G401 (cell line): ENCODE results near the gene SELENOS. TPM values are rescaled to one million over a fixed set of nuclear protein-coding genes. Genes with fewer than 3 reads are reported as not detected.
A peak's percentile ranks its signal among the peaks of the same experiment; 100 is the strongest.
"Not testable (repeated sequence)": the region's sequence is repeated elsewhere in the genome, so short reads cannot be mapped to it uniquely, and the experiment has no call there.

Experiments
- DNase-seq: peaks from one replicate; pipeline ENCODE4 v3.0.0-alpha.2; 2015; ENCODE audit warnings: low spot score
- in situ Hi-C: cut with HindIII; loops from 2 replicates; pipeline ENCODE4 v1.10.0; 2016; ENCODE audit warnings: low sequenced_read_pairs, mixed read lengths
- total RNA-seq: library from RNA; depleted of rRNA; stranded (reverse); fragments of >200 nt; shearing (Covaris generic); gene quantifications from 2 replicates; pipeline ENCODE4 v1.2.3, GENCODE V29; 2014

SELENOS gene
- total RNA-seq, 1 experiment from 2014 or later, result 61.7 TPM

GRCh38 chr15:101287342-101287741 is 10.1 kb upstream of the SELENOS start:
- in situ Hi-C loops, DNase-seq: not testable (repeated sequence)

DNA sequence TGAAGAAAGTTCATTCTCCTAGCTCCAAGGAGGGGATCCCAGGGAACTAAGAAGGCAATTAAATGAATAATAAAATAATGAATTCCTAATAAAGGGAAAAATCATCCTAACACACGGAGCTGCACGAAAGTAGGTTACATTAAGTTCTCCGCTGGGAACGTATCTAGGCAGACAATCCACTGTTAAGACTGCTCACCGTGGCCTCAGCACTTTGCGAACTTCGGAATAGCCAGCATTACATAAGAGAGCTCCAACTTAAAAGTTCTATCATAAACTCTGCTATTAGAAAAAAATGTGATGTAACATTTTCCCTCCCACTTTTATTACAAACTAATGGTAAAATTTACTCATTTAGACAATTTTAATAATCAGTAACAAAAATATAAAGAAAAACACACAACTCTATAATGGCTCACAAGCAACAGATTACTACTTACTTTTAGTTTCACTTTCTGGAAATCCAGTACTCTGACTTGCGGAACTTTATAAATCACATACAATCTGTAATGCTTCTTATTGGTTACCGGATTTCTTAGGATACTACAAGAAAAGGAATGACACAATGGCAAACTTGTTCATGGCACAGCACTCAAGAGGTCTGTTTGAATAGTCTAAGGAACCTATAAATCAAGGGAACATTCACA is 9.3 kb upstream of the SELENOS start:
- no peak for DNase-seq
- in situ Hi-C loops, result no loop called here

GRCh38 chr15:101283931-101284330 is 6.6 kb upstream of the SELENOS start:
- in situ Hi-C loops, result no loop called here

DNA sequence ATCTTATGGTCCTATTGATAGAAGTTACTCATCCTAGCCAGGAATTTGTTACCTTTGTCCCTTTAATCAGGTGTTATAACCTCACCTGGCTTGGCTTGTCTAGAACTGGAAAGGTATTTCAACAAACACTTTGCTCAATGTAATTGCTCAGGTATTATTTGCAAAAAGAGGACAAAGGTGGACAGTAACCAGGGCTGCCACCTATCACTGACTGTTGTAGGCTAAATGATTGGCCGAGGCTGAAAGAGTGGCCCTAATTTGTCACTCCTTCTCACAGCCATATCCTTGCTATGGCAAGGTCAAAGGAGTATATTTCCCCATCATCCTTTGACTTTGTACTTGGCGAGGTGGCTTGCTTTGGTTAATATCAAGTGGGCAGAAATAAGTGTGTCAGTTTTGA is 2.7 kb upstream of the SELENOS start:
- no peak for DNase-seq
- in situ Hi-C loops, result no loop called here

More at GRCh38 chr15:101283931-101284330, 6.6 kb upstream of the SELENOS start:
- no peak for DNase-seq

DNA sequence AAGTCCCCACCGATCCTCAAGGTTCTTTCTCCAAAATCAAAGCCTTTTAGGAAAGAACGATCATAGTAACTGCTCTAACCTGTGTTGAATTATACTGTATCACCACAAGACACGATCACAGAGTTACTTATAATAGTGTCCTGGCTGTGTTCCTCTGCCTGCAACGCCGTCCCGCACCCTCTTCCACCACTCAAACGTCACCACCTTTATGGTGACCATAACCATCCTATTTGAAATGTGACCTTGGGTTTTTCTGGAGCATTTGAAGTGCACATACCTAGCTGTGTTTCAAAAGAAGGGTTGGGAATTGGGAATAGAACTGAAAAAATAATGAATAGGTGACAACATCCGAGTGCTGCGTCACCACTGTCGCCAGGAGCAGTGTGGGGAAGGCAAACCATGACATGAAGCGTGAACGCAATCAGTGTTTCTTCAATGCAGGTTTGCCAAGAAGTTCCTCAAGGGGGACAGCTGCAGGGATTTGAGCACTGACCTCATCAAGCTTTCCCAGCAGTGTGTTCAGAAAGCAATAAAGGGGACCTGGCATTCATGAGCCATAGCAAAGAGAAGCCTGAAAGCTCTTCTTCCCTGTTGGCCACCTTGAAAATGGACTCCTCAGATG is 769 bp upstream of the SELENOS start:
- no peak for DNase-seq
- in situ Hi-C loops, result no loop called here

DNA sequence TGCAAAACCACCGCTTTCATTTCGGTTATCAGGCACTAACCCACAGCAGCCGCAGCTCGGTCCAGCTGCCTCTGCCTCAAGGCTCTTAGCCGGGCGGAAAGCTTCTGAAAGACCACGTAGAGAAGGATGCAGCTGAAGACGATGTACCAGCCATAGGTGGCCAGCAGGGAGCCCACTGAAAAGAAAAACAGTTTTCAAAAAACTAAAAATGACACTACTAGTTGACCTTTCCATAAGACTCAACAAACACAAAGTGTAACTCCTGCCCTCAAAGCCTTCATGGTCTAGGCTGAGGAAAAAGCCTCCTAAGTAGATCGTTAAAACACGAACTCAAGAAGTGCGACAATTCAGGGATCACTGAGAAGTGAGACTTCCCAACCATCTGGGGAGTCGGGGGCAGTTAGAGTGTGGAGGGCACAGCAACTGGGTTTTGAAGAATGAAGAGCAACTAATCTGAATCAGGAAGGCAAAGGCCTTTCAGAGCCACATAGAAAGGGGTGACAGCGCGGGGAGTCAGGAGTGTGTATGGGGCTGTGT is 716 bp downstream of the SELENOS start:
- no peak for DNase-seq
- in situ Hi-C loops, result no loop called here

DNA sequence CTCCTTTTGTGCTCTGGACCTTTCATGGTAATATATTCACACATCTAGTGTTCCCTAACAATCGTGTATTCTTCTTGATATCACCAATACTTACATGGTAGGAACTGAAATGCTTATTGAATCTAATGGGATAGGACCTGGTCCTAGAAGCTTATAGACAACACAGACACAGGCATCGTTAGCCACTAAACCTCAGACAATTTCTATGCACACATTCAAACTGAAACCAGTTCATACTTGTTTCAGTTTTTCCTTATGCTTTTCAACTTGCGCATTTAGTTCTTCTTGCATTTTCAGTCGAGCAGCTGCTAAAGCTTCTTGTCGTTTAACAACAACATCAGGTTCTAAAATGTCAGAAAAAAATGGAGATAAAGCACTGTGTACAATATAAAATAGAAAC is 2.3 kb downstream of the SELENOS start:
- no peak for DNase-seq

GRCh38 chr15:101273534-101273933 is 3.8 kb downstream of the SELENOS start:
- in situ Hi-C loops, result no loop called here
- no peak for DNase-seq

More for the DNA sequence above, 2.3 kb downstream of the SELENOS start:
- in situ Hi-C loops, result no loop called here

- in situ Hi-C loops, result no loop called here
- DNase-seq, result no peak
Measured at GRCh38 chr15:101272584-101272983, 4.7 kb downstream of the SELENOS start.

DNA sequence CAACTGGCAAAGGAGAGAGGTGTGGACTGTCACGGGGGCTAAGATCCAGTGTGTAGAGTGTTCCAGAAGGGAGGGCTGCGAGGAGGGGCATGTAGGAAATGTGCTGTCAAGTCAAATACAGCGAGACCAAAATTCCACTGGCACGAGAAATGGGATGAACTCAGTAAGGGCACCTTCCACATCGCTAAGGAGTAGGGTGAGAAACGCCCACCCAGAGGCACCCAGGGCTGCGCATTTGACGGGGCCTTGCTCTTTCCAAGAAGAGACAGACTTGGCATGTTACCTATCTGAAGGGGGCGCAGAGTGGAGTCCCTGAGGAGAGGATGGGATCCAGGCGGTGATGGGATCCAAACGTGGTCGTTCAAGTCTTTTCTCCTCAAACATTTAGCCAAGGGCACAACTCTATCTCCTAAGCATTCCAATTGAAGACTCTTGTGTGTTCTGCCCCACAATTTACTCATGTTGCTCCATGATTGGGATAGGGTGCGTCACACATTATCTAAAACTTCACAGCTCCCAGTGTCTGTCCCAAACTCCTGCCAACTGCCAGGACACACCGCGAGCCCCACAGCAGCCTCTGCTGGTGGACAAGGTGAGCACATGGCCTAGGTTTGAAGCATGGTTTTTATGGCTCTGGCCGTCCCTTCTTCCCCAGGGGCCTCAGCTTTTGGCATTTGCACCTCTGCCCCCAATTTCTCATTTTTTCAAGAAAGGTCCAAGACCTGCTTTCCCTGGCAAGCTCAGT is 7.6 kb downstream of the SELENOS start:
- no peak for DNase-seq
- in situ Hi-C loops, result no loop called here

DNA sequence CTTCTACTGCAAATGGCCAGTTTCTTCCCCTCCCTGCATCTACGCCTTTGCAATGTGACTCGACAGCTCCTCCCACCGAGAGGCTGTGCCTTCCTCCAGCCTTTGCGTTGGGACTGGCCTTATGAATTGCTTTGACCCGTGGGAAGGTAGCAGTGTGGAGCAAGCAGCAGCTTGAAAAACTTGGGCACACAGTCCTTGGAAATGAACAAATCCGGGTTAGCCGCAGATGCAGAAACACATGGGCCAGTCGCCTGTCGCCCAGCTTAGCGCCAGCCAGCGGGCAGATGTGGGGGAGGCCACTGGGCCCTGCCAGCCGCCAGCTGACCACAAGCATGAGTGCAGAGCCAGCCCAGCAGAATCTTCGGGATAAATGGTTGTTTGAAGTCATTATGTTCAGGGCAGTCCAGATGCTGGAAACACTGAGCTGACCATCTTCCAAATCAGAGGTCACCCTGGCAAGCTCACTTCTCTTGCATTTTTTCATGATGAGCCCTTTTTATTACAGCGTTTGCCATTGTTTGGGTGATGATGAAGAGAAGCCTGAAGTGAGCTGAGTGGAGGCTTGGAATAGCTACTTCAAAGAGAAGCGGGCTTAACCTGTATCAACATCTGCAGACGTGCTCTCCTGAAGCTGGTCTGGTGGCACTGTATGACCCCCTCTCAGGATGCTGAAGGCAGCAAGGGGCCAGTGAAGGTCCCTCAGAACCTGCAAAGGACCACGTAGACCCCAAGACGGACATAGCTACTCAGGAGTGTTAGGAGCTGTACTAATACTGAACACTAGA is 9.8 kb downstream of the SELENOS start:
- in situ Hi-C loops, result no loop called here
- DNase-seq, result no peak

- DNase-seq, result no peak
- in situ Hi-C loops, result no loop called here
Measured at GRCh38 chr15:101266787-101267186, 10.5 kb downstream of the SELENOS start.

GRCh38 chr15:101266034-101266433 is 11.3 kb downstream of the SELENOS start:
- no peak for DNase-seq
- in situ Hi-C loops, result no loop called here

GRCh38 chr15:101264911-101265641 is 12.2 kb downstream of the SELENOS start:
- no peak for DNase-seq
- in situ Hi-C loops, result no loop called here

DNA sequence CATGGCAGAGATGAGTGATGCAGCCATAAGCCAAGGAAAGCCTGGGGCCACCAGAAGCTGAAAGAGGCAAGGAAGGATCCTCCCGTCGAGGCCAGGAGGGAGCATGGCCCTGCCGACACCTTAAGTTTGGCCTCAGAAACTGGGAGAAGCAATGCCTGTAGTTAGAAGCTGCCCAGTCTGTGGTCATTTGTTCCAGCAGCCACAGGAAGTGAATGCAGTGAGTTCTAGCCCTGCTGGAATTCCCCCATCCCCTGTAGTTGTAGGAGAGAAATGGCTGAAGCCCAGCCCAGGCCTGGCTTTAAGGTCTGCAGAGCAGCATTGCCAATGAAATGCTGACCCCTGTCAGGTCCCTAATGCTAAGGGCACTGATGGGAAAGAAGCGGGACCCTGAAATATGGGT is 13.3 kb downstream of the SELENOS start:
- DNase-seq, result no peak
- in situ Hi-C loops, result no loop called here

GRCh38 chr15:101262551-101262950 is 14.7 kb downstream of the SELENOS start:
- DNase-seq, result no peak
- in situ Hi-C loops, result no loop called here

DNA sequence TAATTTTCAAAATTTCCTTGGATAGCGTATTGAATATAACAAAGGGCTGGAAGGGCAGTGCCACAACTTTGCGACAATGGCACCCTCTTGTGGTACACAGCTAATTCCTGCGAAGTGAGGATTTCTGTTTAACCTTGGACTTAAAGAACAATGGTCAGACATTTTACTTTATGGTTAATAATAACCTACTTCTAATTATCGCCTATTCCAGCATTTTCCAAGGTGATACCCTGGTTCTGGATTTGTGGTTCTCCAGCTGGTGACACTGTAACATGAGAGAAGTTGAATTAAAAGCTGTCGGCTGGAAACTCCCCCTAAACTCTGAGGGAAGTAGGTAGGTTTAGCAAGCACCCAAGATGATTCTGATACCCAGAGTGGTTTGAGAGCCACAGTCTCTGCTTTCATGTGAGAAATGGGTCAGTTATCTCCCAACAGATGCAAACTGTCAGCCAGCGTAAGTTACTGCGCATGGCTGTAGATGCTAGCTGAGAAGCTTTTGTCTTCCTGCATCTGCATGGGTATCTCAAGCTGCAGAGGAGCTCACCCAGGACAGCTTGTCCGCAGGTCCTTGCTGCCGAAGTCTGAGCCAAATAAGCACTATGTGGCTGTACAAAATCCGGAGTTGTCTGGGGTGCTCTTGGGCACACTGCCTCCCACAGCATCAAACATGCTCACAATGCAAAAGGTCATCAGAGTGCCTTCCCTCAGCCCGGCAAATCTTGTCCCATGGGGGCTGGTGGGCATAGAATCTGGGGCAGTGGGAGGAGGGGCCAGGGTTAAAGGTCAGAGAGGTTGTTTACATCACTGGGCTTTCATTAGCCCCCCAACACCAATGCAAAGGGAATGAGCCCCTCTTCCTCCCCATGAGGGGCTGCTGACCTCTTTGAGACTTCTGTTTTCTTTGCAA is 18.8 kb downstream of the SELENOS start:
- DNase-seq, result peak; percentile 79
- in situ Hi-C loops, result no loop called here

GRCh38 chr15:101256757-101257156 is 20.5 kb downstream of the SELENOS start:
- in situ Hi-C loops, result no loop called here
- DNase-seq, result no peak
